ENCODE measurements around the gene GSG1L. TPM values are rescaled to one million over a fixed set of nuclear protein-coding genes. Genes with fewer than 3 reads are reported as not detected.
"Not testable (repeated sequence)": the region's sequence is repeated elsewhere in the genome, so short reads cannot be mapped to it uniquely, and the experiment has no call there.

Gene GSG1L
- total RNA-seq, 1 experiment from 2014 or later, result not detected

- DNase-seq (ENCODE audit: low read depth), result no peak
Observed at GRCh38 chr16:27950206-27950887, 113.2 kb downstream of the GSG1L start.

GRCh38 chr16:27947696-27948095 is 115.8 kb downstream of the GSG1L start:
- no peak for DNase-seq (ENCODE audit: low read depth)

- DNase-seq (ENCODE audit: low read depth), result no peak
Observed at GRCh38 chr16:27945233-27945973, 118.1 kb downstream of the GSG1L start.

- no peak for DNase-seq (ENCODE audit: low read depth)
Observed at GRCh38 chr16:27943766-27944165, 119.7 kb downstream of the GSG1L start.

- not testable (repeated sequence) for DNase-seq (ENCODE audit: low read depth)
Observed at GRCh38 chr16:27942071-27942470, 121.4 kb downstream of the GSG1L start.

- DNase-seq (ENCODE audit: low read depth), result no peak
Observed at GRCh38 chr16:27935076-27935475, 128.4 kb downstream of the GSG1L start.

GRCh38 chr16:27932542-27933135 is 130.9 kb downstream of the GSG1L start:
- DNase-seq (ENCODE audit: low read depth), result no peak

GRCh38 chr16:27929818-27930217 is 133.7 kb downstream of the GSG1L start:
- no peak for DNase-seq (ENCODE audit: low read depth)

GRCh38 chr16:27928542-27928941 is 135.0 kb downstream of the GSG1L start:
- DNase-seq (ENCODE audit: low read depth), result no peak

- DNase-seq (ENCODE audit: low read depth), result no peak
Observed at GRCh38 chr16:27927266-27927901, 136.1 kb downstream of the GSG1L start.

GRCh38 chr16:27925612-27926011 is 137.9 kb downstream of the GSG1L start:
- DNase-seq (ENCODE audit: low read depth), result no peak

- DNase-seq (ENCODE audit: low read depth), result no peak
Observed at GRCh38 chr16:27924411-27925118, 138.9 kb downstream of the GSG1L start.

GRCh38 chr16:27923751-27924150 is 139.8 kb downstream of the GSG1L start:
- no peak for DNase-seq (ENCODE audit: low read depth)

- no peak for DNase-seq (ENCODE audit: low read depth)
Observed at GRCh38 chr16:27922433-27922832, 141.1 kb downstream of the GSG1L start.

- DNase-seq (ENCODE audit: low read depth), result no peak
Observed at GRCh38 chr16:27921134-27921533, 142.4 kb downstream of the GSG1L start.

- no peak for DNase-seq (ENCODE audit: low read depth)
Observed at GRCh38 chr16:27920391-27920891, 143.1 kb downstream of the GSG1L start.

- peak; percentile 19 for DNase-seq (ENCODE audit: low read depth)
Observed at GRCh38 chr16:27918755-27919154, 144.8 kb downstream of the GSG1L start.

GRCh38 chr16:27917949-27918348 is 145.6 kb downstream of the GSG1L start:
- DNase-seq (ENCODE audit: low read depth), result no peak

- DNase-seq (ENCODE audit: low read depth), result no peak
Observed at GRCh38 chr16:27911486-27911885, 152.0 kb downstream of the GSG1L start.

- DNase-seq (ENCODE audit: low read depth), result no peak
Observed at GRCh38 chr16:27907457-27907972, 156.0 kb downstream of the GSG1L start.

GRCh38 chr16:27906883-27907282 is 156.6 kb downstream of the GSG1L start:
- DNase-seq (ENCODE audit: low read depth), result no peak

All from LHCN-M2 (cell line).